CD4-positive, alpha-beta T cell treated with Interleukin-17A for 1 hour (primary cell): ENCODE measurements around the gene ZC3H4.
"Not testable (repeated sequence)": the region's sequence is repeated elsewhere in the genome, so short reads cannot be mapped to it uniquely, and the experiment has no call there.

Experiments used
- DNase-seq: peaks from one replicate; pipeline ENCODE4 v3.0.0-alpha.2; 2020

The ZC3H4 gene

DNA sequence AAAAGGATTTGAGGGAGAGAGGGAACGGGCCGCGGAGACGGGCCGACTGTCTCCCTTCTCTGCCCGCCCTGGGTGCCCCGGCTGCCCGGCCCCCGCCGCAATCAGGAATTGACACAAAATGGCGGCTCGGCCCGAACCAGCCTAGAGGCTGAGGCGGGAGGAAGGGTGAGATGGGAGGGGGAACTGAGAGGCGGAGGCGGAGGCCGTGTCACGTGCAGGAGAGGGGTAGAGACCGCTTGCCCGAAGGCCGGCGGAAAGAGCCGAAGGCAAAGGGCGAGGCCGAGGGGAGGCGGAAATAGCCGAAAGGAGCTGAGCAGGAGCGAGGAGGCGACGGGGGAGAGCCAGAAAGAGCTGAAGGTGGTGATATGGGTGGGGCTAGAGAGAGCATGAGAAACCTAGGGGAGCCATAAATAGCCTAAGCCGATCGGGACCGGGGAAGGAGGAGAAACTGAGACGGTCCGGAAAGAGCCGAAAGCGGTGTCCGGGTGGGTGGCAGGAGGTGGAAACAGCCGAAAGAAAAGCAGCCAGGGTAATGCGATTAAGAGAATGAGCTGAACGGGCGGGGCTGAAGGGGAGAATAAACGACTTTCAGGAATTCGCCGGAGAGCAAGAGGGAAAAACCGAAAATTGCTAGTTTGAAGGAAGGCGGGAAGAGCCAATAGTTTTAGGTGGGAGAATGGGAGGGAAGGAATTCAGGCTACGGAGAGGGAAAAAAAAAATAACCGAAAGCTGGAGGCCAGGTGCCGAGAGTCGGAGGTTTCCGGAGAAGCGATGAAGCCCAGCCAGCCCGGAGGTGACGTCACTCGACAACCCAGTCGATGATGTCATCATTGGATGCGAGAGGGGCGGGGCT, at the start of gene ZC3H4:
TSS of gene ZC3H4 (minus strand) at position 780 of the 853 bp plus-strand sequence. CDS start 1,192 bp downstream, outside the sequence.
- peak; percentile 100 for DNase-seq

DNA sequence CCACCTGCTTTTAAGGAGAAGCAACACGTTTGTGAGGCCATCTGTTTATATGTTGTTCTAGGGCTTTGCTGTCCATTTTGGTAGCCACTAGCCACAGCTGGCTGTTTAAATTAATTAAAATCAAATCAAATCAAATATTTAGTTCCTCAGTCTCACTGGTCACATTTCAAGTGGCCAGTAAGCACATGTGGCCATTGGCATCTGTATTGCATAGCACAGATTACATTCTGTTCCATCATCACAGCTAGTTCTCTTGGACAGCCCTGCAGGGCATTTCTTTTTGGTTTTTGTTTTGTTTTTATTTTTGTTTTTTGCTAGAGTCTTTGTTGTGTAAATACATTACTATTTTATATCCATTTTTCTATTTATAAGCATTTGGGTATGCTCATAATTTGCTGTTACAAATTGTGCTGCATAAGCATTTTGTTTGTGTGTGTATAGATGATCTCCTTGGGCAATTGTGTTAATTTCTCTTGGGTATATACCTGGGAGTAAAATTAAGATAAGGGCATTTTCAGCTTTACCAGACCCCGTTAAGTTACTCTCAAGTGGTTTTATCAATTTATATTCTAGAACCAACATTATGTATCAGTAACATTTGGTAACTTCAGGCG, 48.4 kb upstream of the ZC3H4 start:
- DNase-seq: no peak

DNA sequence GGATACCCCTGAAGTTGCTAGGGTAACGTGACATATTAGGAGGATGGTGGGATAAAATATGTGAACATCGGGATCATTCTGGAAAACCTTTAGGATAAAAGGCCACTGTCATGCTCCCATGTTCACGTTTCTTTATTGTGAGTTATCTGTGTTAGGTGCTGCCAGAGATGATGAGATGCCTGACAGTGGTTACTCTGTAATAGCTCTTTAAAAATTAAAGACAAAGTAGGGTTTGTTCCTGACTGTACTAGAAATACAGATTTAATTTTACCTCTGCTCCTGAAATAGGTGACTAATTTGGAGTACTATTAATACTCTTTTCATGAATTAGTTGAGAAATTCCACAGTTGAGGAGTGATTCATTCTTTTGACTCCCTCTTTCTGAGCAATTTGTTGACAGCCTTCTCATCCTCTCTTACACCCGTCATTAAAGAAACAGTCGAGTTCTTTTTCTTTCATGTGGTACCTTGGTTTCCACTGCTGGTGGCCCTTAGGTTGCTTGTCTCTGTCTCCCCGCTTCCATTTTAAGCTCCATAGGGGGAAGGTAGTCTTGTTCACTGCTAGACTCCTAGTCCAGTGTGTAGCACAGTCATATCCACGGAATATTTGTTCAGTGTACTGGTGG, 45.4 kb upstream of the ZC3H4 start:
- DNase-seq: peak; percentile 67

DNA sequence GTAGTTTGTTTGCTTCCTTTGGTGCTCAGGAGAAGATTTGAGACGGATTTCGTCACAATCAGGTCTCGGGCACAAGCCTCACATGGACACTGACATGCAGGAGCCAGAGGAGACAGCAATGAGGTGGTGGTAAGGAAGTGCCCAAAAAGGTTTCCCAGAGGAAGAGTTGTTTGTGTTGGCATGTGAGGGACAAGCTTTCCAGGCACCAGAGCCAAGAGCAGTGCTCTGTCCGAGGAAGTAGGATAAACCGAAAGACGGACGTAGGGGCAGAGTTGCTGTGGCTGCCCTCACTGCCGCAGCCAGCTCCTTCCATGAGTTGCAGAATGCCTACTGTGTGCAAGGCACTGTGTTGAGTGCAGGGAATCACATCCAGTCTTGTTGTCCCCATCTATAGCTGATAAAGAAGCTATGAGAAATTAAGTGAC, 44.8 kb upstream of the ZC3H4 start:
- no peak for DNase-seq

DNA sequence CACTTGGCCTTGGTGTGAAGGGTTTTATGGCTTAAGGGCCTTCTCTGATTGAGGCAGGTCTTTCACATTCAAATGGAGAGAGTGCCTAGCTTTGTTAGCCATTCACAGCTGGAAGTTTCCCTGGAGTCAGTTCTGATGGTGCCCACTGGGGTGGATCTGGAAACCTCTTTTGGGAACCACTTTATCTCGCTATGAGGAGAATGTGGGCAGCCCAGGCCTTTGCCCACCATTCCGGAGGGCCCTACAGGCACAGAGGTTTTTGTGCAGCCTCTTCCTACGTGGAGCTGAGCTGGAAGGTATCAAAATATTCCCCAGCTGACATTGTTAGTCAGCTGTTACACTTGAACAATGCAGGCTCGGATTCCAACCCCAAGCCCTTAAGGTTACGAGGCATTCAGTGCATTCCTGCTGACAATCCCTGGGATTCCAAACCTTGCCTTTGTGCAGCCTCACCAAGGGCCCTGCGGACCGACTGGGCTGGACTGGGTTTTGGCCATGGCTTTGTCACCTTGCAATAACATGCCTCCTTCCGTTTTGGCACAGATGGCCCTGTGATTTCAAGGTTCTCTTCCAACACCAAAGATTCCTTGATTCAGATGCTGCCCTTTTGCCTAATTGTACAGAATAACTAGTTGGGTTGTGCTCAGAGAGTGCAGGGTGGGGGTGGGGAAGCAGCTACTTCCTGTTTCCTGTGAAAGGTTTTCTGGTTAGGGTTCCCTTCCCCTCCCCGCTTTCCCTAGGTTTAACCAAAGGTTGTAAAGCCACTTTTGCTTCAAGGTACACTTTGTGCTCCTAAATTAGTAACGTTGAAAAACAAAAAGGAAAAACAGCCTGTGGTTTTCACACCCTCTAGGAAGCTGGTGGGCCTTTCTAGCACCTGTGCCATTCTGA, 44.1 kb upstream of the ZC3H4 start:
- peak; percentile 60 for DNase-seq

DNA sequence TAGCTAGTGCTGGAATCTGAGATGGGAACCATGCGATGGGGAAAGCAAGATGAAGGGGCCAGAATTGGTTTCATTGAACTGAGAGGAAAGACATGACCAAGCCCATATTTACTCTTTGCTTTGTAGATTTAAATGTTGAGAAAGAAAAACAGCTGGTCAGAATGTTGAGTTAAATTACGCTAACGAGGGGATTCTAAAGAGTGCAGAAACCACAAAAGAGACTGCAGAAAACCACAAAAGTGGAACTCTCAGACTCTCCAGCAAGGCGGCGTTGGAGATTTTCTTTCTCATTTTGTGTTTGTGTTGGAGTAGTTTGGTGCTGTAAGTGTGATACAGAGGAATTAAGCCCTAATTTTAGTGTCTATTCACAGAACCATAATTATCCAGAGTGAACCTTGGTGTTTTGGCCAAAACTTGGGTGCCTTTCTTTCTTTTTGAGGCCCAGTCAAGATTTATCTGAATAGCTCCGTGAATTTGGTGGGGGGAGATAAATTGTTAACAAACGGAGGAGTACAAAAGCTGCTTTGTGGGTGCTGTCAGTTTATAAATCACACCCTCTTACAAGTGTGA, 43.4 kb upstream of the ZC3H4 start:
- peak; percentile 51 for DNase-seq

DNA sequence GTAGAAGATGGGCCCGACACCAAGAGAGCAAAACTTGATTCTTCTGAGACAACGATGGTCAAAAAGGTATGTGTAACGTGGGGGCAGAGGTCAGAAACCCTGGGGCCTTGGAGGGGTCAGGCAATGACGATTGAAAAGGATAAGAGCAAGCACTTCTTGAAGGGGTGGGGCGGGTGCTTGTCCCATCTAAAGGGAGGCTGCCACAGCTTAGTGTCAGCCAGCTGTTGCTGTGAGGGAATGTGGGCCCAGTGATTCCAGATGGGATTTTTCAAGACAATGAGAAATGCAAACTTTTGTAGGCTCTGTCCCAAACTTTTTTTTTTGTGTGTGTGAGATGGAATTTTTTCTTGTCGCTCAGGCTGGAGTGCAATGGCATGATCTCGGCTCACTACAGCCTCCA, 41.6 kb upstream of the ZC3H4 start:
- DNase-seq: no peak

DNA sequence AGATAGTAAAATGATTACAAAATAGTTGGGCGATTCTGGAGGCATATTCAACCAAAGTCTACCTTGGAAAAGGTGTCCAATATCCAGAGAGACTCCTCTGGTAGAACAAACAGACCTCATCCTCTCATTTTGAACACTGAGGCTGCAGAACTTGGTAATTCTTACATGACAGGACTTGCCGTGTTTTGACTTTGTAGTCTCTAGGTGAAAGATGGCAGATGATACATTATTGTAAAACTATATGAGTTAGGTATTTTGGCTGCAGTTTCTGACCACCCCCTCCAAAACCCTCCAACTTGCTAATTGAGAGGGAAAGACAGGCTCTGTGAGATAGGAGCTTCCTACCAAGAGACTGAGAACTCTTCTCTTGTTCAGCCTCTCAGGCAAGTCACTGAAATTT, 39.7 kb upstream of the ZC3H4 start:
- no peak for DNase-seq

DNA sequence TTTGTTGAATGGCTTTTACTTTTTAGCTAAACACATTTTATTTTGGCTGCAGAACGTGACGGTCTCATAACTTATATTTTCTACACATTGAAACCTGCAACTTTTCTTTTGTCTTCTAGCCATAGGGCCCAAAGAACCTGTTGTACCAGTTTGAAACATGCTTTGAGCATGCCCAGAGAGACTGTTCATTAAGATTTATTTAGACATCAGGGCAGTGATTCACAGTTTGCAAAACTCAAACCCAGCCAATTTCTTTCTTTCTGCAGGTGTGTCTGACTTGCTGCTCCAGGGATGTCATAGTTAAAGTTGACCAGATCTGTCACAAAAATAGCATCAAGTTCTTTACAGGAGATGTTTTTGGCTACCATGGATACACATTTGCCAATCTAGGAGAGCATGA, 39.1 kb upstream of the ZC3H4 start:
- DNase-seq: no peak

DNA sequence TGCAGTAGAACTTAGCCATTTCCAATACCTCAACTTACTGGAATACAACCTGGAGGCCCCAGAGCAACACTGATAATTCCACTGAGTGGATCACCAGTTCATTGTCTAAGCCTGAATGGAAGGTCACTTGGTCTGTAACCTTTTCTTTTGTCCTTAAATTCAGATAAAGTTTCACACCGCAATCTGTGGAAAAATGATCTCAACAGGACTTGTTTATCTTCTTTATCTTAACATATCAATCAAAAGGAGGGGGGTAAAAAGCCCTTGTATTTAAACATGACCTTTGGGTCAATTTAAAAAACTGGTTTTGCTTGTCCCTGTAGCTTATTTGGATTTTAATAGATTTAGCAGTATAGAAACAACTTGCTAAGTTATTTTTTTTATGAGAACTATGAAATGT, 38.6 kb upstream of the ZC3H4 start:
- no peak for DNase-seq

DNA sequence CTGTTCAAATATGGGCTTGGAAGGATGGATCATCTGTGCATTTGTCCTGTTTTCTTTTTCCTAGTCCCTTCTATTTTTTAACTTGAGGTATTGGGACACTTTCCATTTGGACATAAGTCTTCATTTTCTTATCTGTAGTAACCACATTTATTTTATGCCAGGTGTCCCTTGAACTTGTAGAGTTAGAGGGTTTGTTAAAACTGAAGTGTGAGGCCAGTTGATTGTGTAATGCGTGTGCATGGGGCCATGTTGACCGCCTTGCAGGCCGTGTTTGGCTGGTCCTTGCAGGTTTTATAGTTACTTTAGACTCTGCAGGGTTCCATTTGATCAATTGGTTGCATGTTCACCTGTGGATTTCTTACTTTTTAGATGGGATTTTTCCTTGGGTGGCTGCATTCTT, 38.1 kb upstream of the ZC3H4 start:
- DNase-seq: no peak

DNA sequence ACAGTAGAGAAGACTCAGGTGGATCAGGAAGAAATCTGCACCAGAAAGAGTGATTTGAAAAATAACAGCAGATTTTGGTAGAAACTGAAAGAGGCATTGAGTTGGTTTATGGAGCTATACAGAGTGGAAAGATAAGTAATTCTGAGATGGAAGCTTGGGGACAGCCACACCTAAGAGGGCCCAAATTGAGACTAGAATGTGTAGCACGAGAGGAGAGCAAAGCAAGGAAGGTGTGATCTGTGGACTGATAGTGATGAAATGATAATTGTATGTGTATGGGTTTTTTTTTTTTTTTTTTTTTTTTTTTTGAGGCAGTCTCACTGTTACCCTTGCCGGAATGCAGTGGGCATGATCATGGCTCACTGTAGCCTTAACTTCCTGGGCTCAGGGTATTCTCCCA, 33.3 kb upstream of the ZC3H4 start:
- no peak for DNase-seq

DNA sequence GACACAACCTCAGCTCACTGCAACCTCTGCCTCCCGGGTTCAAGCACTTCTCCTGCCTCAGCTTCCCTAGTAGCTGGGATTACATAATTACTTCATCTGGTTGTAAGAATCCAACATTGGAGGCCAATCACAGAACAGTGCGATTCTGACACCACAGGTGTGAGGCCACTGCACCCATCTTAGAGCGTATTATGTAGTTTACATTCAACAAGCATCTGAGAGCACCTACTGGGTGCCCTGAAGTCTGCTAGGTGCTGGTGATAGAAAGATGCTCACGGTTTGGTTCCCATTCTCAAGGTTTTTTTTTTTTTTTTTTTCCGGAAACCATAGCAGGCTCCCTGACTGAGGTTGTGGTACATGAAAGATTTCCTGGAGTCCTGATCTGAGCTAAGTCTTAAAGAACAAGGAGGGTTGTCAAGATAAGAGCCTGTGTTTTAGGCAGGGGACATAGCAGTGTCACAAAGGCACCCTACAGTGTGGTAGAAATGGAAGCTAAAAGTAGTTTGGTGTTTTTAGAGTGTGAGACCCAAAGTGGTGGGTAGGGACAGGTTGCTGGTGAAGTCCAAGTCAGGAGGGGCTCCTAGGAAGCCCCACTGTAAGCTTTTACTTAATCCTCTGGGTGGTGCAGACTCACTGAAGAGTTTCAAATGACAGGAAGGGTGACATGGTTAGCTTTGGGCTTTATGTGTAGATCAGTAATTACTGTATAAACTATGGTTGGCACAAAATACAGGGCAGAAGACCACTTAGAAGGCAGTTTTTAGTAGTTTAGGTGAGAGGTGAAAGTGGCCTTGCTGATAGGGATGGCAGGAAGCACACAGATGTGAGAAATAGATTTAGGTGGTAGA, 32.3 kb upstream of the ZC3H4 start:
- peak; percentile 68 for DNase-seq

DNA sequence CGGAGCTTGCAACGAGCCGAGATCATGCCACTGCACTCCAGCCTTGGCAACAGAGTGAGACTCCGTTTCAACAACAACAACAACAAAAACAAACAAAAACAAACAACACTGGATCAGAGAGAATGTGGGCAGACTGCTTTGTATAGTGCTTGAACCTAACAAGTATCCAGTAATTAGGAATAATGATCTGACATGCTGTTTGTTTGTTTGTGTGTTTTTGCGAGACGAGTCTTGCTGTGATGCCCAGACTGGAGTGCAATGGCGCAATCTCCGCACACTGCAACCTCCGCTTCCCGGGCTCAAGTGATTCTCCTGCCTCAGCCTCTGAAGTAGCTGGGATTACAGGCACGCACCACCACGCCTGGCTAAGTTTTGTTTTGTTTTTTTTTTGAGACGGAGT, 31.1 kb upstream of the ZC3H4 start:
- no peak for DNase-seq

DNA sequence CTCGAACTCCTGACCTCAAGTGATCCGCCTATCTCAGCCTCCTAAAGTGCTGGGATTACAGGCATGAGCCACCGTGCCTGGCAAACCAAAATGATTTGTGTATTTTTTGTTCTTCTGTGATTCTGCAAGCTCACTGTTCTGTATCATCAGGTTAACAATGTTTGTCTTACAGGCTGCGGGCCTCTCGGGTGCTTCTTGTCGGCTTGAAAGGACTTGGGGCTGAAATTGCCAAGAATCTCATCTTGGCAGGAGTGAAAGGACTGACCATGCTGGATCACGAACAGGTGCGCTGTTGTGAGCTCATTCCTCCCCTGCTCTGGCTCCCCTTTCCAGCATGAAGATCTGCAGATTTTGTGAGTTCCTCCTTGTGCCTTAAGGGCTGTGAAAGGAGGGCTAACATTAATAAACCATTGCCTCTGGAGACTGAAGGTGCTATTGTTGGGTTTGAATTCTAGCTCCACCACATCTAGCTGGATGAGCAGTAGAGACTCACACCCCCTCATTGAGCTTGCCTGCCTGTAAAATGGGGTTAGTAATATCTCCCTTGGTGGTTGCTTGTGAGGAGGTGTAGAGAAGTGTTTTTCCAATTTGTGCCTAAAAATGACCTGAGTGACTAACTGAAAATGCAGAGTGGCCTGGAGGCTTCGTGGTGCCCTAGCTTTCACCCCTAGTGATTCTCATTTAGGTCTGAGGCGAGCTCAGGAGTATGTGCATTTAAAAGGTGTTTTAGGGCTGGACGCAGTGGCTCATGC, 29.9 kb upstream of the ZC3H4 start:
- no peak for DNase-seq

DNA sequence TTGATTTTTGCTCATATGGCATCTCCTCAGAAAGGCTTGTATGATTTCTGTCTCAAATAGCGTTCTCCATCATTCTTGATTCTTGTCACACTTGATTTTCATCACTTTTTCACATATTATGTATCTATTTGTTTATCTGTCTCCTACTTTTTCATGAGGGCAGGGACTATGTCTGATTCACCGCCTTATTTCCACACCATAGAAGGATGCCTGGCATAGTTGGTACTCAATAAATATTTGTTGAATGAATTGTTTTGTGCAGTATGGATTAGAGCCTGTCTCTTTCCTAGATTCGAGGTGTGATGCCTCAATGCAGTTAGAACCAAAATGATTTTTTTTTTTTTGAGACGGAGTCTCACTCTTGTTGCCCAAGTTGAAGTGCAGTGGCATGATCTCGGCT, 29.2 kb upstream of the ZC3H4 start:
- no peak for DNase-seq

DNA sequence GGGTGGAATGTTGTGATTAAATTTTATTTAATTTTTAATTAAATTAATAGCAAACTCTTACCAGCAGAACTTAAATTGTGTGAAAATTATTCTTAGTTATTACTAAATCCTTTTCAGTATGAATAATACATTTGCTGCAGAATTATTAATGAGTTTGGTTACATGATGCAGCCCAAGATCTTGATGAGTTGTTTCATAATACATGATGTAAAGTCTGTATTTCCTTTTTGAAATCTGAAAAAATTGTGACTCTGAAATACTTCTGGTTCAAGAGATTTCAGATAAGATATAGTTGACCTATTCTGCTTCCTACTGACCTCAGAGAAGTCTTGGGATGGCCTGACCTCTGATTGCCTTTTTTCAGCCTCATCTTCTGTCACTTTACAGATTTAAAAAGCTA, 28.1 kb upstream of the ZC3H4 start:
- no peak for DNase-seq

DNA sequence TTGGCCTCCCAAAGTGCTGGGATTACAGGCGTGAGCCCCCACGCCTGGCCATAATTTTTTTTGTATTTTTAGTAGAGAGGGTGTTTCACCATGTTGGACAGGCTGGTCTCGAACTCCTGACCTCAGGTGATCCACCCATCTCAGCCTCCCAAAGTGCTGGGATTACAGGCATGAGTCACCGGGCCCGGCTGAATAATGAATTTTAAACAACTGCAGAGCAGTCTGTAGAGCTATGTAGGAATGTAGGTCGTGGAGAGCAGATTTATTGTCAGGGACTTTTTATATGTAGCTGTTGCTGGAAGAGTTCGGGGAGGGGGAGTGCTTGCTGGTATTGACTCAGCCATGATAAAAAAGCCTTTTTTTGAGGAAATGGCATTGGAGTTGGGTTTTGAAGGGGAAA, 27.7 kb upstream of the ZC3H4 start:
- not testable (repeated sequence) for DNase-seq

DNA sequence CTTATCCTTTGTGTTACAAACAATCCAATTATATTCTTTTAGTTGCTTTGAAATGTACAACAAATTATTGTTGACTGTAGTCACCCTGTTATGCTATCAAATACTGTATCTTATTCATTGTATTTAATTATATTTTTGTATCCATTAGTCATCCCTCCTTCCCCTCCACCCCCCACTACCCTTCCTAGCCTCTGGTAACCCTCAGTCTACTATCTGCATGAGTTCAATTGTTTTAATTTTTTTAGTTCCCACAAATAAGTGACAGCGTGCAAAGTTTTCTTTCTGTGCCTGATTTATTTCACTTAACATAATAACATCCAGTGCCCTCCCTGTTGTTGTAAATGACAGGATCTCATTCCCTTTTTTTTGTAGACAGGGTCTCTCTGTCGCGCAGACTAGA, 21.6 kb upstream of the ZC3H4 start:
- no peak for DNase-seq

DNA sequence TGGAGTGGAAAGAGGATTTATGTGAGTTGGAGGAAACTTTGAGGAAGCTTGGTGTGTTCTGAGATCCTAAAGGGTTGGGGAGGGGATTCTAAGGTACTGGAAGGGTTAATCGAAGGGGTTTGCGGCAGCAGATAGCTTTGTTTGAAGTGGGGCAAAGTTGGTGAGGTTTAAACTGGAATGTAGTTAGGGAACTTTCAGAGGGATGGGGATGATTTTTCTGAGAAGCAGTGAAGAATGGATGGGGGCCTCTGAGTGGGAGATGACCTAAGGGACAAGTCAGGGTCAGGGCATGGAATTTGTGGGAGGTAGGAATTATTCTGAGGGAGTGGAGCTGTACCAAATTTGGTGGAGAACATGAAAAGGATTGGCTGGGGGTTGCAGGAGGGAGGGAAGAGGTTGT, 21.0 kb upstream of the ZC3H4 start:
- DNase-seq: no peak

DNA sequence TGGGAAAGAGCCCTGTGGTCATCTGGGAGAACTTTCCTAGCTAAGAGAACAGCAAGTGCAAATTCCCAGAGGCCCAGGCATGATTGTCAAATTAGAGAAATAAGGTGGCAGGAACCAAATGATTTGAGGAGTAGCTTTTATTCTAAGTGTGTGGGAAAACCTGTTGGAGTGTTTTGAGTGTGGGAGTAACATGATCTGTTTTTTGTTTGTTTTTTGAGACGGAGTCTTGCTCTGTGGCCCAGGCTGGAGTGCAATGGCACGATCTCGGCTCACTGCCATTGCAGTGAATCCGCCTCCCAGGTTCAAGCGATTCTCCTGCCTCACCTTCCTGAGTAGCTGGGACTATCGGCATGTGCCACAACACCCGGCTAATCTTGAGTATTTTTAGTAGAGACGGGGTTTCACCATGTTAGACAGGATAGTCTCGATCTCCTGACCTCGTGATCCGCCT, 19.5 kb upstream of the ZC3H4 start:
- DNase-seq: no peak
